Gastroesophageal sphincter (tissue), 3 donors: ENCODE data around the gene CPT1A.

Experiments used
- EP300 ChIP-seq: sonication (generic); formaldehyde crosslinking; IDR thresholded peaks from one replicate; pipeline ENCODE4 v1.6.1; 2017; ENCODE audit warnings: antibody characterized with exemption, mild to moderate bottlenecking
- TF ChIP-seq, protein P1 (sequence below), 4 experiments: fragments of 200-600 bp in 2 of 4; fragments of 450-650 bp in 2 of 4; sonication (generic) in 1 of 4; IDR thresholded peaks; one replicate each; pipeline ENCODE4 v1.5.1; 2017 to 2019; ENCODE audit warnings: antibody characterized with exemption in 4 of 4, mild to moderate bottlenecking in 2 of 4, moderate library complexity in 2 of 4

DNA sequence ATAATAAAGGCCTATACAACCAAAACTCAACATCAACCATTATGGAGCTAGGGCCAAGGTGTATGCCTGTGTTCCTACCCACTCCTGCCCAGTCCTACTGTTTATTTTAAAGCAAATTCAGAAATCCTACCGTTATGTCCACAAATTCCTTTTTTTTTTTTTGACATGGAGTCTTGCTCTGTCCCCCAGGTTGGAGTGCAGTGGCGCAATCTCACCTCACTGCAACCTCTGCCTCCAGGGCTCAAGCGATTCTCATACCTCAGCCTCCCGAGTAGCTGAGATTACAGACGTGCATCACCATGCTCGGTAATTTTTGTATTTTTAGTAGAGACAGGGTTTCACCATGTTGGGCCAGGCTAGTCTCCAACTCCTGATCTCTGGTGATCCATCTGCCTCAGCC lies 3.1 kb upstream of the CPT1A start:
- TF ChIP-seq, protein P1, sequence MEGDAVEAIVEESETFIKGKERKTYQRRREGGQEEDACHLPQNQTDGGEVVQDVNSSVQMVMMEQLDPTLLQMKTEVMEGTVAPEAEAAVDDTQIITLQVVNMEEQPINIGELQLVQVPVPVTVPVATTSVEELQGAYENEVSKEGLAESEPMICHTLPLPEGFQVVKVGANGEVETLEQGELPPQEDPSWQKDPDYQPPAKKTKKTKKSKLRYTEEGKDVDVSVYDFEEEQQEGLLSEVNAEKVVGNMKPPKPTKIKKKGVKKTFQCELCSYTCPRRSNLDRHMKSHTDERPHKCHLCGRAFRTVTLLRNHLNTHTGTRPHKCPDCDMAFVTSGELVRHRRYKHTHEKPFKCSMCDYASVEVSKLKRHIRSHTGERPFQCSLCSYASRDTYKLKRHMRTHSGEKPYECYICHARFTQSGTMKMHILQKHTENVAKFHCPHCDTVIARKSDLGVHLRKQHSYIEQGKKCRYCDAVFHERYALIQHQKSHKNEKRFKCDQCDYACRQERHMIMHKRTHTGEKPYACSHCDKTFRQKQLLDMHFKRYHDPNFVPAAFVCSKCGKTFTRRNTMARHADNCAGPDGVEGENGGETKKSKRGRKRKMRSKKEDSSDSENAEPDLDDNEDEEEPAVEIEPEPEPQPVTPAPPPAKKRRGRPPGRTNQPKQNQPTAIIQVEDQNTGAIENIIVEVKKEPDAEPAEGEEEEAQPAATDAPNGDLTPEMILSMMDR (IDR thresholded peaks at IDR 0.05) = no peak
- TF ChIP-seq EP300 = no peak
